ENCODE measurements around the gene IQSEC1.

DNA sequence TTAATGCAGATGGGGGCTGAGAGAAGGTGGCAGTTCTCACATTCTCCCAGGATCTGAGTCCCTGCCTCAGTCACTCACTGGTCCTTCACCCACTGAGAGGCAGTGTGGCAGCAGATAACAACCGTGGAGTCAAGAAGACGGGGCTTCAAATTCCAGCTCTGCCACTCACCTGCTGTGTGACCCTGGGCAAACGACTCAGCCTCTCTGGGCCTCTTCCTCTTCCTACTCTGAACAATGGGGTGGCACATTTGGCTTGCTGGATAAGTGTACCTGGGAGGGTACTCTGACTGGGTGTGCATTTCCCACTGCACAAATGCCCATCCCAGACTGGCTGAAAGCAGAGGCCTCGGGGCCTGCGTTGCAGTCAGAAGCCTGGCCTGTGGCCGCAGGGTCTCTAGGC, 10.0 kb upstream of the IQSEC1 start:
- TF ChIP-seq, protein P1, sequence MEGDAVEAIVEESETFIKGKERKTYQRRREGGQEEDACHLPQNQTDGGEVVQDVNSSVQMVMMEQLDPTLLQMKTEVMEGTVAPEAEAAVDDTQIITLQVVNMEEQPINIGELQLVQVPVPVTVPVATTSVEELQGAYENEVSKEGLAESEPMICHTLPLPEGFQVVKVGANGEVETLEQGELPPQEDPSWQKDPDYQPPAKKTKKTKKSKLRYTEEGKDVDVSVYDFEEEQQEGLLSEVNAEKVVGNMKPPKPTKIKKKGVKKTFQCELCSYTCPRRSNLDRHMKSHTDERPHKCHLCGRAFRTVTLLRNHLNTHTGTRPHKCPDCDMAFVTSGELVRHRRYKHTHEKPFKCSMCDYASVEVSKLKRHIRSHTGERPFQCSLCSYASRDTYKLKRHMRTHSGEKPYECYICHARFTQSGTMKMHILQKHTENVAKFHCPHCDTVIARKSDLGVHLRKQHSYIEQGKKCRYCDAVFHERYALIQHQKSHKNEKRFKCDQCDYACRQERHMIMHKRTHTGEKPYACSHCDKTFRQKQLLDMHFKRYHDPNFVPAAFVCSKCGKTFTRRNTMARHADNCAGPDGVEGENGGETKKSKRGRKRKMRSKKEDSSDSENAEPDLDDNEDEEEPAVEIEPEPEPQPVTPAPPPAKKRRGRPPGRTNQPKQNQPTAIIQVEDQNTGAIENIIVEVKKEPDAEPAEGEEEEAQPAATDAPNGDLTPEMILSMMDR (IDR thresholded peaks at IDR 0.05) = no peak
- no peak for TF ChIP-seq EZH2 (IDR thresholded peaks at IDR 0.05; ENCODE audit: borderline replicate concordance, insufficient read depth, low read depth, low read length, poor library complexity, severe bottlenecking)
